Fibroblast of the aortic adventitia (primary cell): Measurements from ENCODE around the gene RNH1. TPM values are rescaled to one million over a fixed set of nuclear protein-coding genes. Genes with fewer than 3 reads are reported as not detected.
A peak's percentile ranks its signal among the peaks of the same experiment; 100 is the strongest.

Experiments
- DNase-seq: peaks from one replicate; pipeline ENCODE4 v3.0.0-alpha.2; 2010; ENCODE audit warnings: low read depth
- H3K4me3 ChIP-seq: 2 replicates; pipeline ENCODE4 v1.5.1; 2011; ENCODE audit warnings: low read depth, mild to moderate bottlenecking, control low read depth, low read length, moderate library complexity
- CTCF ChIP-seq: IDR thresholded peaks from 2 replicates; pipeline ENCODE4 v1.5.1; 2011; ENCODE audit warnings: mild to moderate bottlenecking, low read length, control low read depth, inconsistent platforms; ENCODE audit not compliant: insufficient read depth
- total RNA-seq: library from RNA; depleted of rRNA; stranded (reverse); fragments of >200 nt; gene quantifications from 2 replicates; pipeline ENCODE4 v1.2.3, GENCODE V29; 2012; ENCODE audit warnings: low replicate concordance

RNH1 gene
- total RNA-seq, 1 donor, result 436 TPM

GRCh38 chr11:506238-506994 is 626 bp downstream of the RNH1 start:
- peak overlapping the region; percentile 95 for H3K4me3 ChIP-seq
- TF ChIP-seq CTCF, result no peak
- peak; percentile 98 for DNase-seq

GRCh38 chr11:504994-505344 is 2.1 kb downstream of the RNH1 start:
- no peak for DNase-seq
- peak overlapping the region; percentile 95 for H3K4me3 ChIP-seq
- TF ChIP-seq CTCF, result no peak

- no peak for TF ChIP-seq CTCF
- H3K4me3 ChIP-seq, result peak overlapping the region; percentile 95
- peak; percentile 82 for DNase-seq
Measured at GRCh38 chr11:504053-504993, 2.7 kb downstream of the RNH1 start.

GRCh38 chr11:503179-503981 is 3.7 kb downstream of the RNH1 start:
- no peak for TF ChIP-seq CTCF
- peak overlapping the region; percentile 95 for H3K4me3 ChIP-seq
- DNase-seq, result peak; percentile 90

- H3K4me3 ChIP-seq, result peak overlapping the region; percentile 95
- no peak for DNase-seq
- TF ChIP-seq CTCF, result no peak
Measured at GRCh38 chr11:502288-503178, 4.5 kb downstream of the RNH1 start.
